Coronary artery (tissue), 2 donors: Measurements from ENCODE around the gene SP6.

ENCODE experiments used
- DNase-seq: peaks from one replicate; pipeline ENCODE4 v3.0.0-alpha.2; 2017; ENCODE audit warnings: low spot score
- H3K27ac ChIP-seq, 2 donors: fragments of 200-600 bp; sonication (generic); one replicate each; pipeline ENCODE4 v1.5.1; 2016 to 2019
- H3K4me3 ChIP-seq: fragments of 200-600 bp; sonication (generic); 2 replicates; pipeline ENCODE4 v1.5.1; 2016; ENCODE audit warnings: mild to moderate bottlenecking, moderate library complexity
- CTCF ChIP-seq: fragments of 200-600 bp; sonication (generic); IDR thresholded peaks from one replicate; pipeline ENCODE4 v1.5.1; 2019; ENCODE audit warnings: antibody characterized with exemption

SP6 gene

DNA sequence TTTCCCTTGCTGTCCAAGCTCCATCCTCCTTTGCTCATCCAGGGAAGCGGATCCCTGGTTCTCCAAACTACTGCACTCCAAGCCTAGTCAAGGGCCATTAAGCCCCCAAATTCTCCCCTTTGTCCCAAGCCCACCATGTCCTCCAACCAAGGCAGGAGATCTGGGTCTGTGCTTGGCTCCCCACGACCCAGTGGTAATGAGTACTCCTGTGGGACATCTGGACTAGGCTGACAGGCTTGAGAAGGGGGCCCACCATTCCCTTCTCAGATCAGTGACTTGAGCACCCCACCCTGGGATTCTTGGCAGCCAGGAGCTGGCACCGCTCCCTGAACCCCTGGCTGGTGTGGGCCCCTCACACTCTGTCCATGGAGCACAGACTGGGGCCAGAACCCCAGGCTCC lies 46.5 kb downstream of the SP6 start:
- Histone ChIP-seq H3K27ac (no peak overlapping the region), H3K4me3 (no peak overlapping the region)
- peak; percentile 62 for DNase-seq
- no peak for TF ChIP-seq CTCF

DNA sequence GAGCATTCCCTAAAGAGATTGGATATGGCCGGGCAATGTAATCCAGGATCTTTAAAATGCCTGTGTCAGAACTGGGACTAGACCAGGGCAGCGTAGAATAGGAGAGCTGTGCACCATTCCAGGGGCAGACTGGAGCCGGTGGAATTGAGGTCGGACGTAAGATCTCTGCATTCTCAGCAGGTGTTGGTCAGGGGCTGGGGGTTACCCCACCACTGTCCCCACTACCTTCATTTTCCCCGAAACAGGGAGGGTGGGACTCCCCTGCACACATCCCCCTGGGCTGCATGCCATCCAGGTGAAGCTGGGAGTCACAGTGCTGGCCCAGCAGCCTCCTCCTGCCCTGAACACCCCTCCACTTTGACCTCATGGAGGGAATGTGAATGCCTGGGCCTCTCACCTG lies 47.2 kb downstream of the SP6 start:
- peak; percentile 40 for DNase-seq
- TF ChIP-seq CTCF: no peak
- no peak overlapping the region for H3K4me3 ChIP-seq
- H3K27ac ChIP-seq: no peak overlapping the region

- Histone ChIP-seq H3K27ac (no peak overlapping the region), H3K4me3 (no peak overlapping the region)
- peak; percentile 2 for DNase-seq
- no peak for TF ChIP-seq CTCF
Measured at GRCh38 chr17:47803201-47803600, 47.8 kb downstream of the SP6 start.

DNA sequence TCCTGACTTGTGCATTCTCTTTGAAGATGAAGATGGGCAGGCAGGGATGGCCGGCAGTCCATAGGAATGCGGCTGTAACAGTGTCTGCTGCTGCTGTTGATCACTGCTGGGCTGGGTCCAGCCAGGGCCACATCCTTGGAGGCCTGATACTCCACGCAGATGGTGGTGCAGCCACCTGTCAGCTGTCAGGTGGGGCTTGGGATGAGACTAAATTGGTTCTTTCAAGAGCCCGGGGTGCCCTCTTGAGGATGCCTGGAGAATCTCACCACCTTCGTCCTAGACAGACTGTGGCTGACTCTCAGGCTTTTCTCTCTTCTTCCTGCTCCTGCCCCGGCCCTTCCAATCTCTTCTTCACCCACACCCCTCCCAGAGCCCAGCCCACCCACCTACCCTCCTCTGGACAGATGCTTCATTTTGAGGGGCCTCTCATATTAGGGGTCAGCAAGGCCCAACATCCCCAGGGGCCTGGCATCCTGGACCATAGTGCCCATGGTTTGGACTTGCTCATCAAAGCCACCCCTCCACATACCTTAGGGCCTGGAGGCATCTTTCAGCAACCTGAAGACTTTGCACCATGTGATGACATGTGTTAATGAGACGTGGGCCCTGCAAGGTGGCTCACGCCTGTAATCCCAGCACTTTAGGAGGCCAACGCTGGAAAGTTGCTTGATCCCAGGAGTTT lies 48.5 kb downstream of the SP6 start:
- DNase-seq: peak; percentile 60
- TF ChIP-seq CTCF: peak; percentile 15
- Histone ChIP-seq H3K27ac (no peak overlapping the region), H3K4me3 (no peak overlapping the region)

DNA sequence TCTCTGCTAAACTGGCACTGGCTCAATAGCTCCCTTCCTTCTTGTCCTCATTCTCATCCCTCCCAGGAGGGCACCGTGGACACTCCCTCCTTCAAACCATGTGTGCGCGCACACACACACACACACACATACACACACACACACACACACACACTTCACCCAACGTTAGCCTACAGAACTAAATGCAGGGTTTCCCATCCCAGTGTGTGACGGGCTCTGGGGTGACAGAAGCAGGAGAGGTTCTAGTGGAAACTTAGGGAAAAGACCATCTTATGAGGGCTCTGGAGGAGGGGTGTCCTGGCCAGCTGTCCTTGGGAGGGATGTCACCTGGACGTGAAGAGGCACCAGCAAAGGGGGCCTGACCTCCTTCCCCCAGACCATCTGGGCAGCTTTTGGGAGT lies 49.1 kb downstream of the SP6 start:
- no peak overlapping the region for H3K27ac ChIP-seq
- no peak for DNase-seq
- no peak overlapping the region for H3K4me3 ChIP-seq
- TF ChIP-seq CTCF: no peak

- TF ChIP-seq CTCF: no peak
- peak; percentile 56 for DNase-seq
- no peak overlapping the region for H3K27ac ChIP-seq
- H3K4me3 ChIP-seq: no peak overlapping the region
Measured at GRCh38 chr17:47801176-47801765, 49.7 kb downstream of the SP6 start.

DNA sequence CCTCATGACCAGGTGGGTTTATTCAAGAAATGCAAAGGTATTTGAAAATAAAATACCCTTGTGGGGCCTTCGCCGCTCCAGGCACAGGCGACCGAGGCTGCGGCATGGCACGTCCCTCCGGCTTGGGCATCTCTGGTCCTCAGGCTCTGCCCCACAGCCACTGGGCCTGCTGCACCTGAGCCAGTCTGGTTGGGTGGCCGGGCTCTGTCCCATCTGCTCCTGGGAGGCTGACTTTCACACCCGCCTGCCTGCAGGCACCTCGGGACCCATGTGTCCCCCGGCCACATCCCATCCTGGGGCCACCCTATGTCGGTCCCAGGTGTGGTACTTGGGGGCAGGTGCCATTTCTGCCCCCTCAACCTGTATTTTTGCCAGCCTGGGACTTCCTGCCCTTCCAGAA lies 50.3 kb downstream of the SP6 start:
- H3K4me3 ChIP-seq: no peak overlapping the region
- peak; percentile 60 for DNase-seq

More for the DNA sequence above, 50.3 kb downstream of the SP6 start:
- no peak for TF ChIP-seq CTCF
- H3K27ac ChIP-seq: no peak overlapping the region
